Measurements from ENCODE around the gene ACBD6.

The ACBD6 gene

GRCh38 chr1:180251526-180252305 is 250.7 kb downstream of the ACBD6 start:
- no peak overlapping the region for H3K4me3 ChIP-seq (ENCODE audit: low read depth, low read length)
- no peak for TF ChIP-seq ZNF624 (tag by site-specific recombination; IDR thresholded peaks at IDR 0.05)
- no peak for TF ChIP-seq TRIM28 (IDR thresholded peaks at IDR 0.05; ENCODE audit: borderline replicate concordance, low read length)
- no peak for TF ChIP-seq ZNF366 (tag by site-specific recombination; conservative IDR thresholded peaks at IDR 0.05)
- TF ChIP-seq ZFP69B (tag by site-specific recombination; IDR thresholded peaks at IDR 0.05), result no peak
- no peak for TF ChIP-seq ZBTB17 (tag by site-specific recombination; IDR thresholded peaks at IDR 0.05)
- TF ChIP-seq REPIN1 (tag by site-specific recombination; IDR thresholded peaks at IDR 0.05; ENCODE audit: low read depth), result no peak
- no peak for TF ChIP-seq ZBTB48 (tag by site-specific recombination; IDR thresholded peaks at IDR 0.05)
- TF ChIP-seq ZNF785 (tag by site-specific recombination; IDR thresholded peaks at IDR 0.05), result no peak
- TF ChIP-seq ZNF140 (tag by site-specific recombination; IDR thresholded peaks at IDR 0.05), result no peak
- TF ChIP-seq TCF7L2 (IDR thresholded peaks at IDR 0.05; ENCODE audit: borderline replicate concordance, low read depth, low read length), result no peak
- no peak for TF ChIP-seq ZNF473 (tag by site-specific recombination; IDR thresholded peaks at IDR 0.05)
- no peak for TF ChIP-seq ZNF302 (tag by site-specific recombination; IDR thresholded peaks at IDR 0.05; ENCODE audit: low read depth)
- no peak for TF ChIP-seq ZBTB8A (tag by site-specific recombination; IDR thresholded peaks at IDR 0.05)
- no peak for TF ChIP-seq SCRT2 (tag by site-specific recombination; IDR thresholded peaks at IDR 0.05)
- no peak for TF ChIP-seq ZNF202 (tag by site-specific recombination; IDR thresholded peaks at IDR 0.05; ENCODE audit: borderline replicate concordance)
- no peak for TF ChIP-seq ZNF530 (tag by site-specific recombination; IDR thresholded peaks at IDR 0.05; ENCODE audit: low read depth)
- TF ChIP-seq SP7 (tag by site-specific recombination; IDR thresholded peaks at IDR 0.05), result no peak
- no peak for TF ChIP-seq YY2 (tag by site-specific recombination; IDR thresholded peaks at IDR 0.05)
- no peak for TF ChIP-seq ZNF341 (tag by site-specific recombination; IDR thresholded peaks at IDR 0.05; ENCODE audit: low read depth)
- CTCF ChIA-PET, result interaction anchor here (0.6 to 3.8 kb wide), 14 partner anchors 8 to 231 kb away, joined by 3 to 23 read pairs (median 4); no protein-coding TSS in a partner anchor
- no peaks in the 10 kb centered on the region for H3K4me1 ChIP-seq (ENCODE audit: control insufficient read depth, insufficient read depth, low read length)
- H3K36me3 ChIP-seq (ENCODE audit: control insufficient read depth in 2 of 2, insufficient read depth in 1 of 2, low read length in 2 of 2), result no peaks in the 10 kb centered on the region
- POLR2A ChIA-PET, result no interaction called here
- no peak overlapping the region for H3K27ac ChIP-seq (ENCODE audit: extremely low read depth, low read depth, low read length)
- H3K9me3 ChIP-seq (ENCODE audit: control insufficient read depth, insufficient read depth, low read depth, low read length), result no peaks in the 10 kb centered on the region

GRCh38 chr1:180250883-180251509 is 251.4 kb downstream of the ACBD6 start:
- no peaks in the 10 kb centered on the region for H3K9me3 ChIP-seq (ENCODE audit: control insufficient read depth, insufficient read depth, low read depth, low read length)
- POLR2A ChIA-PET, result no interaction called here
- no peak overlapping the region for H3K4me3 ChIP-seq (ENCODE audit: low read depth, low read length)
- no peak overlapping the region for H3K27ac ChIP-seq (ENCODE audit: extremely low read depth, low read depth, low read length)
- no peaks in the 10 kb centered on the region for H3K4me1 ChIP-seq (ENCODE audit: control insufficient read depth, insufficient read depth, low read length)
- no peaks in the 10 kb centered on the region for H3K36me3 ChIP-seq (ENCODE audit: control insufficient read depth in 2 of 2, insufficient read depth in 1 of 2, low read length in 2 of 2)
- CTCF ChIA-PET, result interaction anchor here (0.6 to 3.8 kb wide), 8 partner anchors 7 to 231 kb away, joined by 3 to 23 read pairs (median 4); no protein-coding TSS in a partner anchor
- TF ChIP-seq ZNF350 (tag by site-specific recombination; IDR thresholded peaks at IDR 0.05), result no peak
- TF ChIP-seq, protein P1, sequence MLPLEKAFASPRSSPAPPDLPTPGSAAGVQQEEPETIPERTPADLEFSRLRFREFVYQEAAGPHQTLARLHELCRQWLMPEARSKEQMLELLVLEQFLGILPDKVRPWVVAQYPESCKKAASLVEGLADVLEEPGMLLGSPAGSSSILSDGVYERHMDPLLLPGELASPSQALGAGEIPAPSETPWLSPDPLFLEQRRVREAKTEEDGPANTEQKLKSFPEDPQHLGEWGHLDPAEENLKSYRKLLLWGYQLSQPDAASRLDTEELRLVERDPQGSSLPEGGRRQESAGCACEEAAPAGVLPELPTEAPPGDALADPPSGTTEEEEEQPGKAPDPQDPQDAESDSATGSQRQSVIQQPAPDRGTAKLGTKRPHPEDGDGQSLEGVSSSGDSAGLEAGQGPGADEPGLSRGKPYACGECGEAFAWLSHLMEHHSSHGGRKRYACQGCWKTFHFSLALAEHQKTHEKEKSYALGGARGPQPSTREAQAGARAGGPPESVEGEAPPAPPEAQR (tag by site-specific recombination; IDR thresholded peaks at IDR 0.05), result no peak
- TF ChIP-seq ZFP69B (tag by site-specific recombination; IDR thresholded peaks at IDR 0.05), result no peak
- no peak for TF ChIP-seq ZNF513 (tag by site-specific recombination; IDR thresholded peaks at IDR 0.05)
- no peak for TF ChIP-seq SETDB1 (IDR thresholded peaks at IDR 0.05; ENCODE audit: insufficient read length, low read length)
- TF ChIP-seq ZBTB17 (tag by site-specific recombination; IDR thresholded peaks at IDR 0.05), result no peak
- no peak for TF ChIP-seq ZNF146 (tag by site-specific recombination; IDR thresholded peaks at IDR 0.05)
- TF ChIP-seq, protein P2, sequence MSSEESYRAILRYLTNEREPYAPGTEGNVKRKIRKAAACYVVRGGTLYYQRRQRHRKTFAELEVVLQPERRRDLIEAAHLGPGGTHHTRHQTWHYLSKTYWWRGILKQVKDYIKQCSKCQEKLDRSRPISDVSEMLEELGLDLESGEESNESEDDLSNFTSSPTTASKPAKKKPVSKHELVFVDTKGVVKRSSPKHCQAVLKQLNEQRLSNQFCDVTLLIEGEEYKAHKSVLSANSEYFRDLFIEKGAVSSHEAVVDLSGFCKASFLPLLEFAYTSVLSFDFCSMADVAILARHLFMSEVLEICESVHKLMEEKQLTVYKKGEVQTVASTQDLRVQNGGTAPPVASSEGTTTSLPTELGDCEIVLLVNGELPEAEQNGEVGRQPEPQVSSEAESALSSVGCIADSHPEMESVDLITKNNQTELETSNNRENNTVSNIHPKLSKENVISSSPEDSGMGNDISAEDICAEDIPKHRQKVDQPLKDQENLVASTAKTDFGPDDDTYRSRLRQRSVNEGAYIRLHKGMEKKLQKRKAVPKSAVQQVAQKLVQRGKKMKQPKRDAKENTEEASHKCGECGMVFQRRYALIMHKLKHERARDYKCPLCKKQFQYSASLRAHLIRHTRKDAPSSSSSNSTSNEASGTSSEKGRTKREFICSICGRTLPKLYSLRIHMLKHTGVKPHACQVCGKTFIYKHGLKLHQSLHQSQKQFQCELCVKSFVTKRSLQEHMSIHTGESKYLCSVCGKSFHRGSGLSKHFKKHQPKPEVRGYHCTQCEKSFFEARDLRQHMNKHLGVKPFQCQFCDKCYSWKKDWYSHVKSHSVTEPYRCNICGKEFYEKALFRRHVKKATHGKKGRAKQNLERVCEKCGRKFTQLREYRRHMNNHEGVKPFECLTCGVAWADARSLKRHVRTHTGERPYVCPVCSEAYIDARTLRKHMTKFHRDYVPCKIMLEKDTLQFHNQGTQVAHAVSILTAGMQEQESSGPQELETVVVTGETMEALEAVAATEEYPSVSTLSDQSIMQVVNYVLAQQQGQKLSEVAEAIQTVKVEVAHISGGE (tag by site-specific recombination; conservative IDR thresholded peaks at IDR 0.05; ENCODE audit: low read depth), result no peak
- no peak for TF ChIP-seq IKZF3 (tag by site-specific recombination; IDR thresholded peaks at IDR 0.05)
- TF ChIP-seq BCL6B (tag by site-specific recombination; IDR thresholded peaks at IDR 0.05), result no peak
- TF ChIP-seq SALL2 (tag by site-specific recombination; IDR thresholded peaks at IDR 0.05; ENCODE audit: borderline replicate concordance), result no peak
- no peak for TF ChIP-seq ZNF202 (tag by site-specific recombination; IDR thresholded peaks at IDR 0.05; ENCODE audit: borderline replicate concordance)

Data from HEK293 (cell line).